Measurements from ENCODE around the gene TMEM60. TPM values are rescaled to one million over a fixed set of nuclear protein-coding genes. Genes with fewer than 3 reads are reported as not detected.

The TMEM60 gene
- total RNA-seq, 2 experiments from 2014 or later = 8.2 to 9.3 TPM

GRCh38 chr7:77745746-77746145, 52.5 kb downstream of the TMEM60 start:
- POLR2A ChIA-PET = no interaction called here
- CTCF ChIA-PET = interaction anchor here (0.6 kb wide), 1 partner anchor 201 kb away, joined by 4 read pairs; no protein-coding TSS in a partner anchor

Other genes with a start within 250 kb of the TMEM60 start
- gene RSBN1L, start 102.0 kb downstream of the TMEM60 start, total RNA-seq = 10 to 100 TPM; 21.3 to 22.9 TPM
- gene PHTF2, start 339 bp upstream of the TMEM60 start, total RNA-seq = 10 to 100 TPM; 39.4 to 46.0 TPM

Data from activated CD8-positive, alpha-beta memory T cell treated with anti-CD3 and anti-CD28 coated beads for 36 hours (primary cell).